ENCODE results near the gene JUN. TPM values are rescaled to one million over a fixed set of nuclear protein-coding genes. Genes with fewer than 3 reads are reported as not detected.

The JUN gene
- total RNA-seq, 1 donor from 2014 or later, result 90.0 TPM

GRCh38 chr1:58824753-58825389 lies 41.0 kb upstream of the JUN start:
- Histone ChIP-seq H3K27me3 (ENCODE audit: control insufficient read depth, insufficient read depth, low read length) (no peaks in the 10 kb centered on the region), H3K4me3 (ENCODE audit: low read depth, low read length) (no peak overlapping the region), H3K36me3 (ENCODE audit: control insufficient read depth, insufficient read depth, low read length) (no peaks in the 10 kb centered on the region)
- DNase-seq (ENCODE audit: low read depth) (peak; percentile 55), FAIRE-seq (no peak)
- no peak for TF ChIP-seq CTCF (IDR thresholded peaks at IDR 0.05; ENCODE audit: insufficient read depth, low read length, severe bottlenecking)

DNA sequence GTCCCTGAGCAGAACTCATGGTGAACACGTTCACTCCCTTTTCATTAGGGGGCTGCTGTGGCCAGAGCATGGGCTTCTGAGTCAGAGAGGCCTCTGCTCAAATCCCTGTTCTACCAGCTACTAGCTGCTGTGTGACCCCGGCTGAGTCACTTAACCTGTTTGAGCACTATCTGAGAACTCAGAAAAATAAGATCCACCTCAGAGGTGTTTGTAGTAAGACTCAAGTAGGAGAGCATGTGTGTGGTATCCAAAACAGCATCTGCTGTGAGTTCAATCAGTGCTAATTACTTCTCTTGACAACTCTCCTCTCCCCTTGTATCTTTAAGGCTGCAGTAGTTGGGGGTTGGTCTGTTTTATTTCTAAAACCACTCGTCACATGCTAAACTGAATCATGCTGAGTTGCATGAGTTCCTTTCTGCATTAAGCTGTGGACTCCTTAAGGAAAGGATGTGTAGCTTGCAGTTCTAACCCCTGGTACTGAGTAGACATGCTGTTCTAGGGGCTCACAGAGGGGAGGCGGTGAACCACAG lies 39.7 kb upstream of the JUN start:
- H3K4me3 ChIP-seq (ENCODE audit: low read depth, low read length), result no peak overlapping the region
- TF ChIP-seq CTCF (IDR thresholded peaks at IDR 0.05; ENCODE audit: insufficient read depth, low read length, severe bottlenecking), result no peak
- no peaks in the 10 kb centered on the region for H3K36me3 ChIP-seq (ENCODE audit: control insufficient read depth, insufficient read depth, low read length)
- H3K27me3 ChIP-seq (ENCODE audit: control insufficient read depth, insufficient read depth, low read length), result no peaks in the 10 kb centered on the region
- DNase-seq (ENCODE audit: low read depth) (peak; percentile 92), FAIRE-seq (no peak)

GRCh38 chr1:58821309-58821708 lies 37.5 kb upstream of the JUN start:
- H3K36me3 ChIP-seq (ENCODE audit: control insufficient read depth, insufficient read depth, low read length), result no peaks in the 10 kb centered on the region
- H3K27me3 ChIP-seq (ENCODE audit: control insufficient read depth, insufficient read depth, low read length), result no peaks in the 10 kb centered on the region
- FAIRE-seq, result no peak
- no peak overlapping the region for H3K4me3 ChIP-seq (ENCODE audit: low read depth, low read length)
- no peak for DNase-seq (ENCODE audit: low read depth)
- no peak for TF ChIP-seq CTCF (IDR thresholded peaks at IDR 0.05; ENCODE audit: insufficient read depth, low read length, severe bottlenecking)

DNA sequence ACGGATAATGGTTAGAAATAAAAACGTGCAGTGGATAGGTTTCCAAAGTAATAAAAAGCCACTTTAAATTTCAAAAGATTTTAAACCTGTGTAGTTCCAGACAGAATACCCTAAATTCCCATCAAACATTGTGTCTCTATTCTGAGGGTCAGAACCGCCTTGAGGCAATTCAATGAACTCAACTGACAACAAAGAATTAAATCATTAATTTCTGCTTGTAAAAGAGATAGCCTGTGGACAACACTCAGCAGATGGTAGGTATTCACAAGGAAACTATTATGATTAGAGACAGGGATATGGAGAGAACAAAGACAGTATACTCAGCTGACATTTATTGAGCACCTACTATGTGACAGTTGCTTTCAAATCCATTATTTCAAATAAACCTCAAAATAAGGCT lies 35.1 kb upstream of the JUN start:
- DNase-seq (ENCODE audit: low read depth) (no peak), FAIRE-seq (no peak)
- Histone ChIP-seq H3K27me3 (ENCODE audit: control insufficient read depth, insufficient read depth, low read length) (no peaks in the 10 kb centered on the region), H3K4me3 (ENCODE audit: low read depth, low read length) (no peak overlapping the region), H3K36me3 (ENCODE audit: control insufficient read depth, insufficient read depth, low read length) (no peaks in the 10 kb centered on the region)
- TF ChIP-seq CTCF (IDR thresholded peaks at IDR 0.05; ENCODE audit: insufficient read depth, low read length, severe bottlenecking), result no peak

DNA sequence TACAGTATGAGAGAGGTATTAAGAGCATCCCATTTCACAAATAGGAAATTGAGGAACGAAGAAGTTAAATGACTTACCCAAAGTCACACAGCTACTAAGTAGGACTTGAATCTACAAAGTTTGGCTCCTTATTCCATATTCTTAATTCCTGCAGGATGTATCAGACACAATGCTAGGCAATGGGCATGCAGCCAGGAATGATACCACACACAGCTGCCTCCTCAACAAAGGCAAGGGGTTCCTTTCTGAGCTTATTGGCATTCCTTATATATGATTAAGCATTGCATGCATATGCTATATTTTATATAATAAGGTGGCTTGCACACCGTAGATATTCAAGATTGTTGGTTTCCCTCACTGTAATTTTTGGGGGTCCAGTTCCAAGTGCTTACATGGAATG lies 34.2 kb upstream of the JUN start:
- FAIRE-seq, result no peak
- peak; percentile 93 for DNase-seq (ENCODE audit: low read depth)
- H3K27me3 ChIP-seq (ENCODE audit: control insufficient read depth, insufficient read depth, low read length), result no peaks in the 10 kb centered on the region

More for the DNA sequence above, 34.2 kb upstream of the JUN start:
- no peak overlapping the region for H3K4me3 ChIP-seq (ENCODE audit: low read depth, low read length)
- TF ChIP-seq CTCF (IDR thresholded peaks at IDR 0.05; ENCODE audit: insufficient read depth, low read length, severe bottlenecking), result no peak
- H3K36me3 ChIP-seq (ENCODE audit: control insufficient read depth, insufficient read depth, low read length), result no peaks in the 10 kb centered on the region

All from bronchial epithelial cell (primary cell).